Measurements from ENCODE around the gene FGF12.

The FGF12 gene

DNA sequence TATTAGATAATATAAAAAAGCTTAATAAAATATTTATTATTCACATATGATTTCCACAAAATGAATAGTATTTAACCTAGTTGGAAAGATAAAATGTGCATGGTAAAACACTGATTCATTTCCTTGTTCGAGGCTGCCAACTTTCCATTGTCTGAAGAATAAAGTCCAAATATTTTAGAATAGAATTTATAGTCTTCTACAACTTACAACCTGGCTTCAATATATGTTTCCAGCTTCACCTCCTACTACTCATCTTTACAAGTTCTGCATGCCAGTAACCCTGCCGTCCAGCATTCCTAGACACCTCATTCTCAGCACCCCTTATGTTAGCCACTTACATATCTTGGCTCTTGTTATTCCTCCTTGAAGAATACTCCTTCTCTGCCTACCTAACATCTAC lies 244.5 kb downstream of the FGF12 start:
- POLR2A ChIA-PET: no interaction called here

GRCh38 chr3:192482391-192482790 lies 244.9 kb downstream of the FGF12 start:
- ChIA-PET POLR2A (no interaction called here), CTCF (interaction anchor here (0.9 to 1.6 kb wide), 3 partner anchors 9 to 39 kb away, joined by 3 to 5 read pairs (median 4); no protein-coding TSS in a partner anchor)
- TF ChIP-seq, protein P1, sequence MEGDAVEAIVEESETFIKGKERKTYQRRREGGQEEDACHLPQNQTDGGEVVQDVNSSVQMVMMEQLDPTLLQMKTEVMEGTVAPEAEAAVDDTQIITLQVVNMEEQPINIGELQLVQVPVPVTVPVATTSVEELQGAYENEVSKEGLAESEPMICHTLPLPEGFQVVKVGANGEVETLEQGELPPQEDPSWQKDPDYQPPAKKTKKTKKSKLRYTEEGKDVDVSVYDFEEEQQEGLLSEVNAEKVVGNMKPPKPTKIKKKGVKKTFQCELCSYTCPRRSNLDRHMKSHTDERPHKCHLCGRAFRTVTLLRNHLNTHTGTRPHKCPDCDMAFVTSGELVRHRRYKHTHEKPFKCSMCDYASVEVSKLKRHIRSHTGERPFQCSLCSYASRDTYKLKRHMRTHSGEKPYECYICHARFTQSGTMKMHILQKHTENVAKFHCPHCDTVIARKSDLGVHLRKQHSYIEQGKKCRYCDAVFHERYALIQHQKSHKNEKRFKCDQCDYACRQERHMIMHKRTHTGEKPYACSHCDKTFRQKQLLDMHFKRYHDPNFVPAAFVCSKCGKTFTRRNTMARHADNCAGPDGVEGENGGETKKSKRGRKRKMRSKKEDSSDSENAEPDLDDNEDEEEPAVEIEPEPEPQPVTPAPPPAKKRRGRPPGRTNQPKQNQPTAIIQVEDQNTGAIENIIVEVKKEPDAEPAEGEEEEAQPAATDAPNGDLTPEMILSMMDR (IDR thresholded peaks at IDR 0.05; ENCODE audit: control extremely low read depth, extremely low read depth, low read depth, missing control alignments): no peak
- DNase-seq (ENCODE audit: extremely low spot score): no peak

More for the DNA sequence above, 244.5 kb downstream of the FGF12 start:
- DNase-seq (ENCODE audit: extremely low spot score): no peak
- CTCF ChIA-PET: interaction anchor here (0.9 to 1.6 kb wide), 3 partner anchors 9 to 39 kb away, joined by 3 to 5 read pairs (median 4); no protein-coding TSS in a partner anchor
- TF ChIP-seq, protein P1 (IDR thresholded peaks at IDR 0.05; ENCODE audit: control extremely low read depth, extremely low read depth, low read depth, missing control alignments): no peak

DNA sequence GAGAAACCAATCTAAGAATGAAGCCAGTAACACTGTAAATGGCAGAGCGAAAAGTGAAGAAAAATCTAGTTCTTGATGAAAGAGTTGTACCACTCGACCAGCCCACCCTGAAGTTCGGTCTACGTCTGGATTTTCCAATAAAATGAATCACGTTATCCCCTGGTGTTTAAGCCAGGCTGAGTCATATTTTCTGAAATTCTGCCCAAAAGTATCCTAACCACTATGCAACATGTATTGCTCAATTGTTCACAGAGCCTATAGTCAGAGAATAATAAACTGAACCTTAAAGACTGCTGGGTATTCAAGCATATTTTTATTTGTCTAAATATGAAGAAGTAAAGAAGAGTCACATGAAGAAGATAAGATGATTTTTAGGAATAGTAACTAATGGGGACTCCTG lies 245.7 kb downstream of the FGF12 start:
- POLR2A ChIA-PET: no interaction called here
- DNase-seq (ENCODE audit: extremely low spot score): no peak
- CTCF ChIA-PET: interaction anchor here (1.3 kb wide), 1 partner anchor 10 kb away, joined by 4 read pairs; no protein-coding TSS in a partner anchor
- TF ChIP-seq, protein P1 (IDR thresholded peaks at IDR 0.05; ENCODE audit: control extremely low read depth, extremely low read depth, low read depth, missing control alignments): no peak

DNA sequence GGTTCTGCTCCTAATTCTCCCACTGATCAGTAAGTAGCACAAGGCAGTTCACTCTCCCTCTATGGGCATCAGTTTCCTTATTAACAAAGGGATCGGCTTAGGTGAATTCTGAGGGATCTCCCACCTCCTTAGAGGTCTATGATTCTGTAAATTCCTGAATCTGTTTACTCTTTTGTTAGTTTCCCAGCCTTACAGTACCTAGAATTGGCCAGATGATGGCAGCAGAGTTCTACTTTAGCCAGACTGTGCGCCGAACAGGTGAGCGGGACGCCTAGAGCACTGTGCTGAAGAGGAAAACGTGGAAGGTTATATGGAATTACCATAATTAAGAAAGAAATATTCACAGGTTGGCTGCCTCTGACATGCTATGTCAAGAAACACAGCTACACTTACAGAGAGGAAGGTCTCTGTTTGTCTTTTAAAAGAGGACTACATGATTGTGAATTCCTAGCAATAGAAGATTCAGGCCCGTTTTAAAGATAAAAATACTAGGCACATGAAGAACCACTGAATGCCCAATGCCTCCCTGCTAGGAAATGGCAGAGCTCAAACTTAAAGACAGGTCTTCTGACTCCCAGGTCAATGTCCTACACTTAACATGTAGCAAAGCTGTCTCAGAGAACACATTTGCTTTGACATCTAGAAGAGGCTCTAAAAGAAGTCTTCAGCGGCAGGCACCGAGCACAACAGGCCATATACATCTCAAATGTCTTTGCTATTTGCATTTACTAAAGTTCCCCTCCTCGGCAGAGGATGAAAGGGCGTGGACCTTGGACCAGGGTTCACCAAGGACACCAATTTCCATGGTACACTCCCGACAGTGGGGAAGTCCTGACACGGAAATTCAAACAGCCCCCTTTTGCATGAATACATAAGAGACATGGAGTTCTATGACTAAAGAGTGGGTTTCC lies 259.9 kb downstream of the FGF12 start:
- ChIA-PET POLR2A (no interaction called here), CTCF (interaction anchor here (0.6 to 2.1 kb wide), 10 partner anchors 7 to 1105 kb away, joined by 3 to 11 read pairs (median 4); no protein-coding TSS in a partner anchor)
- peak; percentile 33 for DNase-seq (ENCODE audit: extremely low spot score)
- TF ChIP-seq, protein P1 (IDR thresholded peaks at IDR 0.05; ENCODE audit: control extremely low read depth, extremely low read depth, low read depth, missing control alignments): peak; percentile 86

- CTCF ChIA-PET: interaction anchor here (1.1 kb wide), 2 partner anchors 26 to 976 kb away, joined by 3 read pairs; no protein-coding TSS in a partner anchor
- TF ChIP-seq, protein P1 (IDR thresholded peaks at IDR 0.05; ENCODE audit: control extremely low read depth, extremely low read depth, low read depth, missing control alignments): peak; percentile 28
- DNase-seq (ENCODE audit: extremely low spot score): no peak
- POLR2A ChIA-PET: no interaction called here
Observed at GRCh38 chr3:192449036-192449435, 278.3 kb downstream of the FGF12 start.

GRCh38 chr3:192445770-192446644 lies 281.3 kb downstream of the FGF12 start:
- CTCF ChIA-PET: interaction anchor here (0.6 to 4.2 kb wide), 9 partner anchors 12 to 1634 kb away, joined by 3 to 54 read pairs (median 8); no protein-coding TSS in a partner anchor
- POLR2A ChIA-PET: no interaction called here
- TF ChIP-seq, protein P1 (IDR thresholded peaks at IDR 0.05; ENCODE audit: control extremely low read depth, extremely low read depth, low read depth, missing control alignments): no peak
- no peak for DNase-seq (ENCODE audit: extremely low spot score)

Data from GM10248 (cell line).